ENCODE results near the gene ATOH8.
A peak's percentile ranks its signal among the peaks of the same experiment; 100 is the strongest.
"Not testable (repeated sequence)": the region's sequence is repeated elsewhere in the genome, so short reads cannot be mapped to it uniquely, and the experiment has no call there.

ATOH8 gene, protein sequence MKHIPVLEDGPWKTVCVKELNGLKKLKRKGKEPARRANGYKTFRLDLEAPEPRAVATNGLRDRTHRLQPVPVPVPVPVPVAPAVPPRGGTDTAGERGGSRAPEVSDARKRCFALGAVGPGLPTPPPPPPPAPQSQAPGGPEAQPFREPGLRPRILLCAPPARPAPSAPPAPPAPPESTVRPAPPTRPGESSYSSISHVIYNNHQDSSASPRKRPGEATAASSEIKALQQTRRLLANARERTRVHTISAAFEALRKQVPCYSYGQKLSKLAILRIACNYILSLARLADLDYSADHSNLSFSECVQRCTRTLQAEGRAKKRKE

DNA sequence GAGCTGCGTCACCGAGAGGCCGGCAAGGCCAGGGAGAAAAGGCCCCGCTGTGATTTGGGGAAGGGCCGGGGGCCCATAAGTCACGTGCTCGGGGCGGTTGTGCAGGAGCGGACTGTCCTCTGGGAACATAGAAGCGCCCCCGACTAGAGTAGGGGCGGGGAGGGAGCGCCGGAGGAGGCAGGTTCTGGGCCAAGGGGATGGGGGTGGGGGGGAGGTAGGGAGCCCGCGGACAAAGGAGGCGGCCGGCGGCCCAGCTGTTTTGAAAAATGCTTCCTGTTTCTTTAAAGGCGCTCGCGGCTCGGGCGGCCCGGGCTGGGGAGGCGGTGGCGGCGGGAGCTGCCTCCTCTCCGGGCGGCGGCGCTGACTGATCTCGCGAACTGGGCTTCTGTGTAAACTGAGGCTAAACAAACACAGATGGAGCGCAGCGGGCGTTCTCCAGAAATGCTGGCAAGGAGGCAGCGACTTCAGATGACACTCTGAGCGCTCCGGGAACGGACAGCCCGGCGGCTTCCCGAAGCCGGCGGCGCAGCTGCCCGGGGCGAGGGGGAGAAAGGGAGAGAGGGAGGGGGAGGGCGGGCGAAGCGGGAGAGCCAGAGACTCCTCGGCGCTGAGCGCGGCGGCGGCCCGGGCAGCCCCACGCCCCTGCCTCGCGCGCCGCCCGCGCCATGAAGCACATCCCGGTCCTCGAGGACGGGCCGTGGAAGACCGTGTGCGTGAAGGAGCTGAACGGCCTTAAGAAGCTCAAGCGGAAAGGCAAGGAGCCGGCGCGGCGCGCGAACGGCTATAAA lies at the start of gene ATOH8:
Gene ATOH8, plus strand, starts transcription at position 467 of the 788 bp plus-strand sequence. Its CDS starts 199 bp downstream, at position 666.
- no peak for DNase-seq (ENCODE audit: low read depth)

DNA sequence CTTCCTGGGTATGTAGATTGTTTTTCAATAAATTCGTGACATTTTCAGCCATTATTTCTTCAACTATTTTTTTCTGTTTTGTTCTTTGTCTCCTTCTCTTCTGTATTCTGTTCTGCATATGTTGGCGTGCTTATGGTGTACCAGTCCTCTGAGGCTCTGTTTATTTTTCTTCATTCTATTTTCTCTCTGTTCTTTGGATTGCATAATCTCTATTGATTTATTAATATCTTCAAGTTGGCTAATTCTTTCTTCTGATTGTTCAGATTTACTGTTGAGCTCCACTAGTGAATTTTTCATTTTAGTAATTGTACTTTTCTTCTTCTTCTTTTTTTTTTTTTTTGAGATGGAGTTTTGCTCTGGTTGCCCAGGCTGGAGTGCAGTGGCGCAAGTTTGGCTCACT lies 49.8 kb upstream of the ATOH8 start:
- DNase-seq (ENCODE audit: low read depth): no peak

DNA sequence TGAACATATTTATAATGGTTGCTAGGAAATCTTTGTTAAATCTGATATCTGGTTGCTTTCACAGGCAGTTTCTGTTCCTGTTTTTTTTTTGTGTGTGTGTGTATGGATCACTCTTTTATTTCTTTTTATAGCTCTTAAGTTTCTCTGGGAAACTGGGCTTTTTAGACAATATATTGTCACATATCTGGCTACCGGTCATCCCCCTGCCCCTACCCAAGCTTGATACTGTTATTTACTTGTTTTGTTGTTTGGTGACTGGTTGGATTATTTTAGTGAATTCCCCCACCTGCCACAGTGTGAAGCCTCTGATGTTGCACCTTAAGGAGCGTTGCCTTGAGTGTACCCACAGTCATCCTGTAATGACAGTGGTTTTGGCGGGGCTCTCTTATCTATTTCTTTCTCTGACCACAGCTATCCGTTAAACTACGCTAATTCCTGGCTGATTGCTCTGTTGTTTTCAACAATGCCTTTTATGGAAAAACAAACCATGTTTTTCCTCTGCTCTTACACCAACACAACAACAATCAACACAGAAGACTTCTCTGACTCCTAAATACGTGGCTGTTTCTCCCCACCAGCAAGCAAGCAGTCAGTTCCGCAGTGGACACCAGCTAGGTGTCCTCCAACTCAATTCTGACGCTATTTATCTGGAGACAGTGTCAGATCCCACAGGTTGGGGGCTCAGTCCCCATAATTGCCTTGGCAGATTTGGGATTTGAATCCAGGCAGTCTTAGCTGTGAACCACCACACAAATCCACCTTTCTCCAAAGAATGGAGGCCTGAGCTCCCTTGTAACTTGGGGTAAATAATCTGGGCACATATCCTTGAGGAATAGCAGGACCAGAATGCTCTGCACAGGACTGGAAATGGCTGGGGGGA lies 48.8 kb upstream of the ATOH8 start:
- DNase-seq (ENCODE audit: low read depth): no peak

DNA sequence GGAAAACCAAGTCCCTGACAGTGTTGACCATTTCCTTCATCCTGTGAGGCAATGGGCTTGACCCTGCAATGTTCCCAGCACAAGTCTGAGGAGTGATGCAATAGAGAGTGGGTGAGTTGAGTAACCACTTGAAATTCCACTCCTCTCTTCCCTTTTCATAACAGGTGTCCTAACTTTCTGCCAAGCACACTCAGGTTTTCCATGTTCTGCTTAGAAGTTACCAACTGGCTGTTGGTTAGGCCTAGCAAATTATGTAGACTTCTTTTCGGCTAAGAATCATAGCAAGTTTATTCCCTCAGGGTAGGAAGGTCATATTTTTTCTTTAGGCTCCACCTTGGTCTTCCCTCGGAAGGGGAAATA lies 48.1 kb upstream of the ATOH8 start:
- no peak for DNase-seq (ENCODE audit: low read depth)

DNA sequence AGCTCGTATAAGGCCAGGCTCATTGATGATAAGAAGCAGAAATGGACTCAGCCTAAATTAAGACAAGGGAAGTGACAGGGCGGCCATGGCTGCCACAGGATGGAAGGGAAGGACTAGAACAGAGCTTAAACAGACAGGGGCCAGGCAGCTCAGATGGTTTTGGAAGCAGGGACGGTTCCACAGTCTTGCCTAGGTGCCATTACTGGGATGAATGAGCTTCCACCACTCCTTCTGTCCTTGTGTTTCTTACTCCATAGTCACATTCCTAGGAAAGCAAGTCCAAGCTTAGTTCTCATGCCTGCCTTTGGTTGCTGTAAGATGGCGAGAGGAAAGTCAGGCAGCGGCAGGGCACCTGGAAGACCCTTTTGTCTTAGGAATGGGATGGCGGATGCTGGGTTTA lies 47.7 kb upstream of the ATOH8 start:
- DNase-seq (ENCODE audit: low read depth): no peak

DNA sequence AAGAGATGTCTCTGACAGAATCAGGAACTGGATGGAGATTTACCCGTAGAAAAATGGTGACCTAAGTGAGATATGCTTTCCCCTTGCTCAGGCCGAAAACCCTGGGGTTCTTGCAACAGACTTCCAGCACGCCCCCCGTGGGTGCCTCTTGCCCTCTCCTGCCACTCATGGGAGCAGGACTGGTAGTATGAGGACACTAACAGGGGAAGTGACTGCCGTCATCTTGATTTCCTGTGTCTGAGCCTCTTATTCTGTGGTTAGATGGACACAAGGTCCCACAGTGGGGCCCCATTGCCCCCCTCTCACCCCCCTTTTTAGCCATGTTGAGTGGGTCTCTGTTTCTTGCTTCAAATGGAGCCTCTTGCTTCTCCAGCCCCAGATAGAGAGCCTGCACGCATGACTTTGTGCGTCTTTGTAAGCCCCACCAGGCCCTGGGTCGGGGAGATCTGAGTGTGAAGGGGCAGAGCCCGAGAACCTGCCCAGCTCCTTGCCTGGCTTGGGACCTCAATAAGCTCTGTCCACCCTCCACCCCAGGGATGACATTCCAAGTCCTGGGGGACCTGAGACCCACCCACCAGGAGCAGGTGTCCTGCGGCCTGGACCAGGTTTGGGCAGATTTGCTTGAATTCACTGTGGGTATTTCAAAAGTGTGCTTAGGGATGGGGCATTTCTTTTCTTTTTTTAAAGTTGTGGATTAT lies 47.0 kb upstream of the ATOH8 start:
- DNase-seq (ENCODE audit: low read depth): no peak

DNA sequence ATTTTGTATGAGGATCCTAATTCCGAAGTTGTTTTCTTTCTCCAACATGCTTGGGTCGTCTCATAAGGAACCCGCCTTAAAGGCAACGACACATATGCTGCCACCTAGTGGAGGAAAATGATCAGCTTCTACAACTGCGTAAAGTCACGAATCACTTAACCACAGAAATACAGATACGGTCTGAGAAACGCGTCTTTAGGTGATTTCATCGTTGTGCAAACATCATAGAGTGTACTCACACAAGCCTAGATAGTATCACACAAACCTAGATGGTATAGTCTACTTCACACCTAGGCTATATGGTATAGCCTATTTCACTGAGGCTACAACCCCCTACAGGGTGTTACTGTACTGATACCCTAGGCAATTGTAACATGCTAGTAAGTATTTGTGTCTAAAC lies 46.5 kb upstream of the ATOH8 start:
- peak; percentile 58 for DNase-seq (ENCODE audit: low read depth)

DNA sequence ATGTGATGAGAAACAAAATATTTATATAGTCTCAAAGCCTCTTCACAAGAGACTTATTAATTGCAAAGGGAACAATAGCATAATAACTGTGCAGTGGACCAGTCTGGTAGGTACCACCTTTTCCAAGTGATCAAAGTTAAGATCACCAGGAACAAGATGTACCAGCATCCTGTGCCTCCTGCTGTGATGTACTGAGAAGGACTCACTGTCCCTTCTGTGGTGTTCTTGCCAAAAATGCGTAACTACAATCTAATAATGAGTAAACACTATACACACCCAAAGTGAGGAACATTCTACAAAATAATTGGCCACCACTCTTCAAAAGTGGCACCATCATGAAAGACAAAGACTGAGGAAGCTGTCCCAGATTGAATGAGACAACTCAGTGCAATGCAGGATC lies 45.1 kb upstream of the ATOH8 start:
- no peak for DNase-seq (ENCODE audit: low read depth)

DNA sequence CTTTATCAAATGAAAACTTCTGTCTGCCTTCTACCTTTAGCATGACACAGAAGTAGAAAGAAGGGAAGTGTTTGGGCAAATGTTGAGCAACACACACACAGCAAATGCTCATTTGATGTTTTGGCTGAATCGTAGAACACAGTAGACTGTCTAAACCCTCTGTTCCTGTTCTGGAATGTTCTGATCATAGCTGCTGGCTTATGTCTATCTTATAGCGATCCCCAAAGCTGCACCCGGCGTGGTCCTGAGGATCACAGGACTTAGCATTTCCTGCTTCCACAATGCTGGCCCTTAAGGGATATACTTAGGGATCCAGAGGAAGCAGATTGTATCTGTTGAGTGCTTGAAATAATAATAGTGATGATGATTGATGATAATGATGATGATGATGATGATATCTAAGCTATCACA lies 44.4 kb upstream of the ATOH8 start:
- DNase-seq (ENCODE audit: low read depth): no peak

DNA sequence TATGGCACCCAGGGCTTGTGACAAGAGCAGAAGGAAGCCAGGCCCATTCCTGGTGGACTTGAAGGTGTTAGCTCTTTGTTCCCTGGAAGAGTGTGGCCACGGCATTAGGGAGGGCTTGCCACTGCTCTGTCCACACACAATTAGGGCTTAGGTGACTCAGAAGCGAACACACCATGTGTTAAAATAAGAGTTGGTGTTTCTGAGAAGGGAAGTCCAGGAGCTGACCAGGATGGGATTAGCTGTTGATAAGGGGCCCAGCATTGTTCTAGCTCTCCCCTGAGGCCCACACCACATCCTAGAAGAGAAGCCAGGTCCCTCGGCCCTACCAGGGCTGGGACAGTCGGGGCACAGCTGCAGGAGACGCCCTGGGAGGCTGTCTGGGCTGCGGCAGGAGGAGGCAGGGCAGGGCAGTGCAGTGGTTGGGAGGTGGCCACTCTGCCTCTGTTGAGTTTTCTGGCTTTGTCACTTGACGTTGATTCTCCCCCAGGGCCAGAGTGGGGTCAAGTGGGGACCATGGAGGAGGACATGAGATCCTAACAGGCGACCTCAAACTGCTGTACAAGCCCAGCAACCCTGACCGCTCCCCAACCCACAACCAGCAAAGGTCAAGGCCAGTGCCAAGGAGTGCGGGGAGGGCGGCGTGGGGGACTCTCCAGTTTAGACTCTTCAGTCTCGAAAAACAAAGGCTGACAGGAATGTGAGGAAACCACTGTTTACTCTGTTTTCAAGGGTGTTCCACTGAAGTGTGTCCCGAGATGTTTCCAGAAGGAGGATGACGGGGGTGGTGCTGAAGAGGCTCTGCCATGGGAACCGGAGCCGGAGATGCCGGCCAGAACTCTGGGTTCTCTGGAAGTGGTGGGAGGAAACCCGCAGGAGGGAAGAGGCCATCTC lies 42.9 kb upstream of the ATOH8 start:
- DNase-seq (ENCODE audit: low read depth): no peak

DNA sequence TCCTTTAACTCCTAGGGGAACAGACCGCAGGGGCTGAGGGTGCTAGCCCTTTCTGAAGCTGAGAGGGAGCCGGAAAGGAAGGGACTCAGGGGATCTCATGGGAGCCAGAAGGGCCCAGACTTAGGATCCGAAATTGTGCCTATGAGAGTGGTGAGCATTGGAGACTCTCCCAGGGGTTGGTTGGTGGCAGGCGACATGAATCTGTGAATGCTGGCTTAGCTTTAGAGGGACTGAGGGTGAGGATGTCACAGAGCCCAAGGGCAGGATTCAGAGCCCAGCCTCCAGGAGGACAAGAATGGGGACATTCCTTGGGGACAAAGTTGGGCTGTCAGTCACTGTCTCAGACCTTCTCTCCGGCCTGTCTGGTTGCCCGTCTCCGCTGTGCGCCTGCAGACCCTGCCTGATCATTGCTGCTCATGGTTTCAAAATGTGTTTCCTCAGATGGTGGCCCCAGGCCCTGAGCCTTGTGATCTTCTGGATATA lies 42.2 kb upstream of the ATOH8 start:
- no peak for DNase-seq (ENCODE audit: low read depth)

DNA sequence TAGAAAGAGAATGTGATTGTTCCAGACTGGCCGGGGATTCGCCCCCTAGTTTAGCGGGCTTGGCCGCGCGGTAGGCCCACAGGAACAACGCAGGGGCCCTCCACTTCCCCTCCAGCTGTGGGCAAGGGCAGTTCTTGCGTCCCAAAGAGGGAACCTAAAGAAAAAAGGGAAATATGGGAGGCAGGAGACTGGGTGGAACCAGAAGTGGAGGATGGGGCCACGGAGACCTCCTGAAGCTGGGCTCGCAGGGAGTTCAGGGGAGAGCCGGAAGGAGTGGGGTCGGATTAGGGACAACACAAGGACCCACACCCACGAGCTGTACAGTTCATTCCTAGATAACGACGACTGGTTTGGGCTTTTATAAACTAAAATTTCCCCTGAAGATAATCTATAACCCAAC lies 41.5 kb upstream of the ATOH8 start:
- no peak for DNase-seq (ENCODE audit: low read depth)

DNA sequence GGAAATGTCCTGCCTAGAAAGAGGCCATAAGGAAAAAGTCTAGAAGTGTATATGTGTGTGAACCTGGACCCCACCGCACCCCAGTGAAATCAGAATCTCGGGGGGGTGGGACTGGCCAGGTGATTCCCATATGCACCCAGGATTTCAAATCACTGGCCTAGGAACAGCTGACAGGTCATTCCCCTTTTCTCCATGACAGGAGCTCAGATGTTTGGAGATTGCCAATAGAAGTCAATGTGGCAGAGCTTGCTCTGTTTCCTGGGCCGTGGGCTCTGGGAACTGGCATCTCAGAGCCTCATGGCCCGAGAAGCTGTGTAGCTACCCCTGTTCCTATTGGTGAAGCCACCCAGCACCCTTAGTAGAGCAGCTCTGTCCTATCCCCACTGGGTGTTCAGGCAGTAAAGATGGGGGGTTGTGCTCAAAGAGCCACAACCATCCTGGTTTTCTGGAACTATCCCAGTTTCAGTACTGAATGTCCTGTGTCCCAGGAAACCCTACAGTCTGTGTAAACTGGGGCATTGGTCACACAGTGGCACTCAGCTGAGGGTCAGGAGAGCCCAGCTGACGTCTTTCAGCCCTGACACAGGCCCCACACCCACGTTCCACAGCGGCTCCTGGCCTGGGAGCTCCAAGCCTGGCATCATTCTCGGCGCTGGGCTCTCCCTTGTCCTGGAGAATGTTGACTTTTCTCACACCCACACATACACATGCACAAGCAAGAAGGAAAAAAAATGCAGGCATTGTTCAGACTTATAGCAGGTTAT lies 40.8 kb upstream of the ATOH8 start:
- no peak for DNase-seq (ENCODE audit: low read depth)

DNA sequence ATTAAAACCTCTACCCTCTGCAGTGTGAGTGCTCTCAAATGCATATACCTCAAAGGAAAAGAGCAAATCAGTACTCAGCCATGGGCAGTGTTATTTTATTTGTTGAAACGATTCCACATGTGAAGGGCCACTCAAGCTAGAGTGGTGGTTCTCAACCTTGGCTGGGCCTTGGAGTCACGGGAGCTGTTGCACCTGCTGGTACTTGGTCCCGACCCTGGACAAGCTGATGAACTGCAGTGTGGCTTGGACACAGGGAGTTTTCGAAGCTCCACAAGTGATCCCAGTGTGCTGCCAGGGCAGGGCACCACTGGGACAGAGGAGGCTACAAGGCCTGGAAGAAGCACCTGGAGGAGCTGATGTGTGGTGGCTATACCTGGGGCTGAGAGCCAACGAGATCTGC lies 40.0 kb upstream of the ATOH8 start:
- DNase-seq (ENCODE audit: low read depth): no peak

DNA sequence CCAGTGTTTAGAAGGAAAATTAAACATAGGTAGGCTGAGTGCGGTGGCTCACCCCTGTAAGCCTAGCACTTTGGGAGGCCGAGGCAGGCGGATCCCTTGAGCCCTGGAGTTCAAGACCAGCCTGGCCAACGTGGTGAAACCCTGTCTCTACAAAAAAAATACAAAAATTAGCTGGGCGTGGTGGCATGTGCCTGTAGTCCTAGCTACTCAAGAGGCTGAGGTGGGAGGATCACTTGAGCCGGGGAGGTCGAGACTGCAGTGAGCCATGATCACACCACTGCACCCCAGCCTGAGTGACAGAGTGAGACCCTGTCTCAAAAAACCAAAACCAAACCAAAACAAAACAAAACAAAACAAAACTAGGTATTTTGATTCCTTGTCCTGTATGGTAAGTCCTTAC lies 39.4 kb upstream of the ATOH8 start:
- not testable (repeated sequence) for DNase-seq (ENCODE audit: low read depth)

DNA sequence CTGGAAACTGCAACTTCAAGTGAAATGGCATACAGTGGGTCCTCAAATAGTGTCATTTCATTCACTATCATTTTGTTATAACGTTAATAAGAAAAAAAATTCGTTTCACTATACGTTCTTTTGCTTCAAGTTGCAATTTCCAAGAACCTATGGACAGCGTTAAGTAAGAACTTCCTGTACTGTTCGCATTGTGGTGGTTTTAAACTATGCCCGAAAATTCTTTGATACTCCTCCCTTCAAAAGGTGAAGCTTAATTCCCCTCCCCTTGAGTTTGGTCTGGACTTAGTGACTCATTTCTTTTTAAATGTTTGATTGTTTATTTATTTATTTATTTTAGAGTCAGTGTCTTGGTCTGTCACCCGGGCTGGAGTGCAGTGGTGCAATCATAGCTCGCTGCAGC lies 39.0 kb upstream of the ATOH8 start:
- DNase-seq (ENCODE audit: low read depth): no peak

DNA sequence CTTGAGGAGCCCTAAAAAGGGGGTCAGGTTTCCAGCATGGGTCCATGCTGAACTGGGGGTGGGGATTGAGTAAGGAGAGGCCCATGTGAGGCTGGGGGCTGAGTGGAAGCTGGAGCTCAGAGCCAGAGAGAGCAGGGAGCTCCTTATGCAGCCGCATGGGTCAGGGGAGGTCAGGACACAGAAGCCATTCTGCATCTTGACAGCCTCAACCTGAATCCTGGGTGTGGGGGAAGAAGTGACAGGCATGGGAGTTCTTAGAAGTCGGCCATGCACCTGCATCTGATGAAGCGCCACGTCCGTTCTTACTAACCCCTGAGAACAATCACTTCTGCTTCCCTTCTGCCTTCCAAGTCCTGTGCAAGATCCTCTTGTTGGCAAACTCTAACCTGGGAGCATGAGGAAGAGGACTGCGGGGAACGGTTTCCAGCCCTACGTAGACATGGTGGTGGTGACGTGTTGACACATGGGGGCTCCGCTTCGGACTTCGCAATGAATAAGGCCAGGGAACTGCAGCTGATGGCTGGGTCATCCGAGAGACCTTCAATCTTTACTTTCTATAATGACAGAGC lies 37.4 kb upstream of the ATOH8 start:
- DNase-seq (ENCODE audit: low read depth): no peak

DNA sequence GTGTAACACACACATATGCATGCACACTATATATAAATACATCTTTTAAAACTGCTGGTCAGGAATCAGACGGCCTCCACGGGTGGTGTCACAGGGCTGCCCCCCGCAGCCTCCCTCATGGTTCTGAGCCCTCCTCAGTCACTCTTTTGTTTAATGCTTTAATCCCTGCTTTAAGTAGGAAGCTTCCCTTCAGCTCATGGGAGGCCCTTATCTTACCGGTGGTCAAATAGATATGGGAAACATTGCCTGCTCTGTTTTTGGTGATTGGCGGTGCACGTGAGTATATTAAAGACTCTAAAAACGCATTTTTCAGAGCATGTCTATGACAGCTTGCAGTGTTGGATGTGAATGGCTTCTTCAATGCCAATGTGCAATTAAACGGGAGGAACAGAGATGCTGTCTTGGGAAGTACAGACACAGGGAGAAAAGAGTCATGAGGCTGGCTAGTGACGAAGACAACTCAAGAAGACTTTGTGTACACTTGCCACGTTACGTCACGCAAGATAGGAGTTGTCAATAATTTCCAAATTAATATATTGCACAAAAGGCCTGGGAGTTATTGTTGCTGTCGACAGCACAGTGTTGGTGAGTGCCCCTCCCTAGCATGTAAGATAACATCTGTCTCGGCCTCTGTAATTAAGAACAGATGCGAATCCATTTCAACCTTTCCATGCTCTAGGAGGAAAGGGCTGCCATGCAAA lies 36.3 kb upstream of the ATOH8 start:
- DNase-seq (ENCODE audit: low read depth): no peak

DNA sequence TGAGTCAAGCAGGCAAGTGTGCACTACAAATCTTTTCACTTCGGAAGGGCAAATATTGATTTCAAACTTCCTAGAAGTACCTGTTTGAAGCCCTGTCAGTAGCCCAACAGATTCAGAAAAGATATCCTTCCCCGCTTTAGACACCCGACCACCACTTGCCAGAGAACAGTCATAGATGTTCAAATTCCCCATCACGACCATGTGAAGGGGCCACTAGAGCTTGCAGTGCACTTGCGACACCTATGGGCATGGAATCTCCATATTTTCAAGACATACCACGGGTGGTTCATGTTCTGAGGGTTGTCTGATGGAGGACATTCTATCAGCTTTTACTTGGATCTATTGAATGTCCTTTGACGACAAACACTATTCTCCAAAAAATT lies 35.8 kb upstream of the ATOH8 start:
- no peak for DNase-seq (ENCODE audit: low read depth)
